ENCODE measurements around the gene CNTD1. TPM values are rescaled to one million over a fixed set of nuclear protein-coding genes. Genes with fewer than 3 reads are reported as not detected.

CNTD1 gene
- total RNA-seq, 1 experiment from 2014 or later = not detected

DNA sequence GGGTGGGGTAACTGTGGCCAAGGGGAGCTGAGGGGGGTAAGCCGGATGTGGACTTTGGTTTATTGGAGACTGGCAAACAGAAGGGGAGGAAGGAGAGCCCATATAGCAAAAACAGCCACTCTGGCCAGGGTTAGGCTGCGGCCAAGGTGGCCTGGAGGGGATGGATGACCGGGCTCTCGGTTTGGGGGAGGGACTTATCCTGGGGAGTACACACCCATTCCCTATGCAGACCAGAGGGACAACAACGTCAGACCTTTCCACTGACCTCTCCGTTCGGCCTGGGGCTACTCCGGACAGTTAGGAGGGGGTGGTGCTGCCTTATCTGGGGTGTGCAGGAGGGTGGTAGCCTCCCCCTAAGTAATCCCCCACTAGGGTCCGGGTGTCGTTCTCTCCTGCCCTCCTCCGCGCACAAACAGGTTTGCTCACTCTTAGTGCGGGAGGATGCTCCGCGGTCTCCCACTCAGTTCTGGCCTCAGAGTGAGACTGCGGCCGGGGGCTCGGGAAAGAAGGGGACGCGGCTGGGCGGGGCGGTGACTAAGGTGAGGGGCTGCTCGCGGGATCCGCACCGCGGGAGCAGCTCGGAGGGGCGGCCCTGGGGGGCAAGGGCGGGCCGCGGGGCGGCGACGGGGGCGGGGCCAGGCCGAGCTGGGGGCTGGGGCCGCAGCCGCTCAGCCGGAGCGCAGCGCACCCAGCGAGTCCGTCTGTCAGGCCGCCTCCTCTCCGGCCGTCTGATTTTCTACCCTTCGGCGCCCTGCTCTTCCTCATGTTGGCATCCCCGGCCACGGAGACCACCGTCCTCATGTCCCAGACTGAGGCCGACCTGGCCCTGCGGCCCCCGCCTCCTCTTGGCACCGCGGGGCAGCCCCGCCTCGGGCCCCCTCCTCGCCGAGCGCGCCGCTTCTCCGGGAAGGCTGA, 18.5 kb upstream of the CNTD1 start, which contains the start of gene WNK4:
Gene WNK4, plus strand, starts transcription at position 675 of the 915 bp plus-strand sequence. Its CDS starts 89 bp downstream, at position 764.
- Histone ChIP-seq H2AFZ (no peak within 1 kb of the TSS), H4K20me1 (ENCODE audit: insufficient read depth) (no peaks in the 10 kb centered on the region), H3K4me2 (no peak within 1 kb of the TSS), H3K27me3 (ENCODE audit: insufficient read depth, low read depth) (no peaks in the 10 kb centered on the region), H3K79me2 (ENCODE audit: low read depth) (peaks cover 4% of the 10 kb centered on the region), H3K27ac (no peak within 1 kb of the TSS), H3K9me2 (ENCODE audit: insufficient read depth) (no peaks in the 10 kb centered on the region), H3F3A (ENCODE audit: insufficient read depth, low read depth) (peaks cover 30% of the 10 kb centered on the region), H3K9me3 (ENCODE audit: insufficient read depth, low read depth) (no peaks in the 10 kb centered on the region), H3K4me1 (replicated peaks; ENCODE audit: insufficient read depth) (peaks cover 30% of the 10 kb centered on the region), H3K4me3 (no peak within 1 kb of the TSS), H3K36me3 (ENCODE audit: low read depth) (peaks cover 24% of the 10 kb centered on the region)
- CTCF ChIA-PET = no interaction called here
- intact Hi-C loops (cut with micrococcal nuclease; ENCODE audit: unreplicated experiment) = no loop called here
- POLR2A ChIA-PET (ENCODE audit: unreplicated experiment) = no interaction called here
- TF ChIP-seq, protein P1, sequence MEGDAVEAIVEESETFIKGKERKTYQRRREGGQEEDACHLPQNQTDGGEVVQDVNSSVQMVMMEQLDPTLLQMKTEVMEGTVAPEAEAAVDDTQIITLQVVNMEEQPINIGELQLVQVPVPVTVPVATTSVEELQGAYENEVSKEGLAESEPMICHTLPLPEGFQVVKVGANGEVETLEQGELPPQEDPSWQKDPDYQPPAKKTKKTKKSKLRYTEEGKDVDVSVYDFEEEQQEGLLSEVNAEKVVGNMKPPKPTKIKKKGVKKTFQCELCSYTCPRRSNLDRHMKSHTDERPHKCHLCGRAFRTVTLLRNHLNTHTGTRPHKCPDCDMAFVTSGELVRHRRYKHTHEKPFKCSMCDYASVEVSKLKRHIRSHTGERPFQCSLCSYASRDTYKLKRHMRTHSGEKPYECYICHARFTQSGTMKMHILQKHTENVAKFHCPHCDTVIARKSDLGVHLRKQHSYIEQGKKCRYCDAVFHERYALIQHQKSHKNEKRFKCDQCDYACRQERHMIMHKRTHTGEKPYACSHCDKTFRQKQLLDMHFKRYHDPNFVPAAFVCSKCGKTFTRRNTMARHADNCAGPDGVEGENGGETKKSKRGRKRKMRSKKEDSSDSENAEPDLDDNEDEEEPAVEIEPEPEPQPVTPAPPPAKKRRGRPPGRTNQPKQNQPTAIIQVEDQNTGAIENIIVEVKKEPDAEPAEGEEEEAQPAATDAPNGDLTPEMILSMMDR (conservative IDR thresholded peaks at IDR 0.05) = no peak
- TF ChIP-seq EZH2 (IDR thresholded peaks at IDR 0.05; ENCODE audit: low read depth) = no peak
- DNase-seq = no peak
- BruUV-seq (replicated peaks) = no TSS peak

GRCh38 chr17:42780851-42781638, 17.6 kb upstream of the CNTD1 start:
- CTCF ChIA-PET = no interaction called here
- POLR2A ChIA-PET (ENCODE audit: unreplicated experiment) = no interaction called here
- no peak overlapping the region for H3K4me3 ChIP-seq
- H4K20me1 ChIP-seq (ENCODE audit: insufficient read depth) = no peaks in the 10 kb centered on the region
- no peaks in the 10 kb centered on the region for H3K9me2 ChIP-seq (ENCODE audit: insufficient read depth)
- no peak overlapping the region for H2AFZ ChIP-seq
- no peak for TF ChIP-seq EZH2 (IDR thresholded peaks at IDR 0.05; ENCODE audit: low read depth)
- TF ChIP-seq, protein P1 (conservative IDR thresholded peaks at IDR 0.05) = no peak
- H3K27ac ChIP-seq = no peak overlapping the region
- peaks cover 24% of the 10 kb centered on the region for H3F3A ChIP-seq (ENCODE audit: insufficient read depth, low read depth)
- H3K79me2 ChIP-seq (ENCODE audit: low read depth) = no peaks in the 10 kb centered on the region
- intact Hi-C loops (cut with micrococcal nuclease; ENCODE audit: unreplicated experiment) = no loop called here
- peaks cover 30% of the 10 kb centered on the region for H3K4me1 ChIP-seq (replicated peaks; ENCODE audit: insufficient read depth)
- no peak for DNase-seq
- BruUV-seq (replicated peaks) = no TSS peak
- peaks cover 16% of the 10 kb centered on the region; the same call in 1 of the 2 replicates for H3K36me3 ChIP-seq (ENCODE audit: low read depth)
- H3K27me3 ChIP-seq (ENCODE audit: insufficient read depth, low read depth) = no peaks in the 10 kb centered on the region
- H3K4me2 ChIP-seq = no peak overlapping the region
- no peaks in the 10 kb centered on the region for H3K9me3 ChIP-seq (ENCODE audit: insufficient read depth, low read depth)

GRCh38 chr17:42781639-42782165, 17.0 kb upstream of the CNTD1 start:
- H4K20me1 ChIP-seq (ENCODE audit: insufficient read depth) = no peaks in the 10 kb centered on the region
- no peaks in the 10 kb centered on the region for H3K9me3 ChIP-seq (ENCODE audit: insufficient read depth, low read depth)
- intact Hi-C loops (cut with micrococcal nuclease; ENCODE audit: unreplicated experiment) = no loop called here
- ChIA-PET CTCF (no interaction called here), POLR2A (ENCODE audit: unreplicated experiment) (interaction anchor here (0.6 kb wide), 1 partner anchor 26 kb away, joined by 3 read pairs; no protein-coding TSS in a partner anchor)
- TF ChIP-seq EZH2 (IDR thresholded peaks at IDR 0.05; ENCODE audit: low read depth) = no peak
- TF ChIP-seq, protein P1 (conservative IDR thresholded peaks at IDR 0.05) = no peak
- H3K4me2 ChIP-seq = no peak overlapping the region
- H2AFZ ChIP-seq = no peak overlapping the region
- DNase-seq = no peak
- H3K27ac ChIP-seq = no peak overlapping the region
- no peaks in the 10 kb centered on the region for H3K79me2 ChIP-seq (ENCODE audit: low read depth)
- peaks cover 22% of the 10 kb centered on the region for H3F3A ChIP-seq (ENCODE audit: insufficient read depth, low read depth)
- peaks cover 30% of the 10 kb centered on the region for H3K4me1 ChIP-seq (replicated peaks; ENCODE audit: insufficient read depth)
- no peaks in the 10 kb centered on the region for H3K27me3 ChIP-seq (ENCODE audit: insufficient read depth, low read depth)
- no peak overlapping the region for H3K4me3 ChIP-seq
- H3K36me3 ChIP-seq (ENCODE audit: low read depth) = peaks cover 9% of the 10 kb centered on the region; the same call in 1 of the 2 replicates
- H3K9me2 ChIP-seq (ENCODE audit: insufficient read depth) = no peaks in the 10 kb centered on the region
- BruUV-seq (replicated peaks) = no TSS peak

All from PC-9 (cell line).